Panc1 (cell line): ENCODE measurements around the gene NR6A1. TPM values are rescaled to one million over a fixed set of nuclear protein-coding genes. Genes with fewer than 3 reads are reported as not detected.

Experiments used
- ATAC-seq: fragments of 200-7000 bp; cut with Tn5 transposase; 2 replicates; pipeline ENCODE4 v1.9.1; 2020; ENCODE audit warnings: mild to moderate bottlenecking, moderate library complexity
- BruUV-seq: library from RNA; stranded (reverse); fragments of 400-500 nt; replicated peaks from 2 replicates; lab custom pipeline; 2021; lab: Mats Ljungman, UMichigan
- CTCF ChIA-PET: fragments of 300-600 bp; sonication (Branson Sonifier 250); formaldehyde crosslinking; loops from one replicate; lab custom pipeline; 2022; ENCODE audit warnings: antibody characterized with exemption; lab: Charles Lee
- POLR2A ChIA-PET: fragments of 300-600 bp; sonication (Branson Sonifier 250); formaldehyde crosslinking; loops from one replicate; lab custom pipeline; 2022; ENCODE audit warnings: antibody characterized with exemption; lab: Charles Lee
- DNase-seq: peaks from one replicate; pipeline ENCODE4 v3.0.0-alpha.2; 2010; ENCODE audit warnings: low read depth, low spot score
- H3K27ac ChIP-seq: 2 replicates; pipeline ENCODE4 v1.5.1; 2011; ENCODE audit warnings: mild to moderate bottlenecking, low read length, inconsistent platforms
- H3K27me3 ChIP-seq: fragments of 200-500 bp; sonication (Bioruptor generic); 2 replicates; pipeline ENCODE4 v1.6.0; 2014; ENCODE audit warnings: low read length, inconsistent platforms; ENCODE audit not compliant: control insufficient read depth, insufficient read depth
- H3K36me3 ChIP-seq: fragments of 200-500 bp; sonication (Bioruptor generic); 2 replicates; pipeline ENCODE4 v1.5.1; 2014; ENCODE audit warnings: inconsistent platforms, mild to moderate bottlenecking, low read length, moderate library complexity; ENCODE audit not compliant: control insufficient read depth, insufficient read depth
- H3K4me1 ChIP-seq: 2 replicates; pipeline ENCODE4 v1.5.1; 2011; ENCODE audit warnings: inconsistent platforms, mild to moderate bottlenecking, low read length, moderate library complexity; ENCODE audit not compliant: control insufficient read depth, insufficient read depth
- H3K4me3 ChIP-seq, 2 experiments: 2 replicates each; pipeline ENCODE4 v1.5.1; 2011 to 2012; ENCODE audit warnings: low read depth in 2 of 2, low read length in 2 of 2, mild to moderate bottlenecking in 2 of 2, inconsistent platforms in 1 of 2, moderate library complexity in 1 of 2
- H3K9me3 ChIP-seq: fragments of 200-500 bp; sonication (Bioruptor generic); 2 replicates; pipeline ENCODE4 v1.5.1; 2014; ENCODE audit warnings: low read depth, mild to moderate bottlenecking, inconsistent platforms, low read length, moderate library complexity; ENCODE audit not compliant: control insufficient read depth, insufficient read depth
- CTCF ChIP-seq: fragments of 450-650 bp; IDR thresholded peaks from 2 replicates; pipeline ENCODE4 v1.5.1; 2017; ENCODE audit warnings: mild to moderate bottlenecking
- POLR2AphosphoS5 ChIP-seq: IDR thresholded peaks from 2 replicates; pipeline ENCODE4 v1.6.1; 2012; ENCODE audit warnings: mild to moderate bottlenecking, low read depth, low read length, moderate library complexity
- REST ChIP-seq, 2 experiments: IDR thresholded peaks; 2 replicates each; pipeline ENCODE4 v1.6.1; 2011 to 2012; ENCODE audit warnings: low read depth in 2 of 2, control low read depth in 1 of 2, low read length in 1 of 2, mild to moderate bottlenecking in 1 of 2, moderate library complexity in 1 of 2; ENCODE audit not compliant: insufficient read depth in 1 of 2
- SIN3A ChIP-seq: IDR thresholded peaks from 2 replicates; pipeline ENCODE4 v1.6.1; 2012; ENCODE audit warnings: low read depth, mild to moderate bottlenecking, low read length, moderate library complexity, borderline replicate concordance; ENCODE audit not compliant: insufficient read depth
- TCF7L2 ChIP-seq: IDR thresholded peaks from 2 replicates; pipeline ENCODE4 v1.6.1; 2011; ENCODE audit warnings: mild to moderate bottlenecking, low read depth, low read length, inconsistent platforms
- in situ Hi-C: cut with HindIII; loops from 2 replicates; pipeline ENCODE4 v1.10.0; 2016; ENCODE audit warnings: low sequenced_read_pairs, low pct_unique_long_range_greater_than_20kb
- intact Hi-C: fragments of 100-400 bp; cut with micrococcal nuclease; formaldehyde crosslinking; loops from one replicate; pipeline ENCODE4 v1.10.0; 2022; ENCODE audit not compliant: unreplicated experiment
- total RNA-seq: library from RNA; stranded (reverse); gene quantifications from one replicate; pipeline ENCODE4 v1.2.1, GENCODE V29; 2021; ENCODE audit not compliant: unreplicated experiment

NR6A1 gene
- total RNA-seq, 1 experiment from 2014 or later = 7.6 TPM

- intact Hi-C loops (no loop called here), in situ Hi-C loops (no loop called here)
- H3K9me3 ChIP-seq = no peaks in the 10 kb centered on the region
- ChIA-PET CTCF (interaction anchor here (0.5 kb wide), 1 partner anchor 18 kb away, joined by 3 read pairs; no protein-coding TSS in a partner anchor), POLR2A (no interaction called here)
- H3K27ac ChIP-seq = no peak overlapping the region
- no peaks in the 10 kb centered on the region for H3K36me3 ChIP-seq
- BruUV-seq = no TSS peak
- H3K27me3 ChIP-seq = no peaks in the 10 kb centered on the region
- DNase-seq (no peak), ATAC-seq (no peak)
- no peaks in the 10 kb centered on the region for H3K4me1 ChIP-seq
- TF ChIP-seq REST (IDR thresholded peaks at IDR 0.05; ENCODE audit: insufficient read depth in 1 of 2, low read depth in 2 of 2, low read length in 1 of 2) (no peak), POLR2AphosphoS5 (no peak), SIN3A (no peak), CTCF (no peak), TCF7L2 (no peak)
- H3K4me3 ChIP-seq = no peak overlapping the region
Measured at GRCh38 chr9:124790301-124790700, 19.2 kb upstream of the NR6A1 start.

- no peaks in the 10 kb centered on the region for H3K36me3 ChIP-seq
- H3K4me1 ChIP-seq = no peaks in the 10 kb centered on the region
- no peak overlapping the region for H3K4me3 ChIP-seq
- ATAC-seq = no peak
- BruUV-seq = no TSS peak
- in situ Hi-C loops (no loop called here), intact Hi-C loops (no loop called here)
- no peak for DNase-seq
- POLR2A ChIA-PET = no interaction called here
- H3K9me3 ChIP-seq = no peaks in the 10 kb centered on the region
- TF ChIP-seq CTCF (no peak), POLR2AphosphoS5 (no peak), SIN3A (no peak), REST (IDR thresholded peaks at IDR 0.05; ENCODE audit: insufficient read depth in 1 of 2, low read depth in 2 of 2, low read length in 1 of 2) (no peak), TCF7L2 (no peak)
- CTCF ChIA-PET = no interaction called here
- H3K27ac ChIP-seq = no peak overlapping the region
- H3K27me3 ChIP-seq = no peaks in the 10 kb centered on the region
Measured at GRCh38 chr9:124789531-124789930, 18.4 kb upstream of the NR6A1 start.
